ENCODE measurements around the gene ATP9B. TPM values are rescaled to one million over a fixed set of nuclear protein-coding genes. Genes with fewer than 3 reads are reported as not detected.

Gene ATP9B
- total and polyA plus RNA-seq, 2 donors from 2014 or later, result 10.0 to 48.2 TPM

GRCh38 chr18:79022603-79023002, 46.6 kb upstream of the ATP9B start:
- TF ChIP-seq CTCF (IDR thresholded peaks at IDR 0.05; ENCODE audit: borderline replicate concordance, extremely low read depth, insufficient read depth), result no peak
- intact Hi-C loops (cut with DNase I), result no loop called here
- Histone ChIP-seq H3K9me3 (ENCODE audit: control insufficient read depth in 2 of 3, insufficient read depth in 1 of 3, low read length in 3 of 3) (peaks cover 0 to 3% (median 0%) of the 10 kb centered on the region in 3 donors), H3K9ac (ENCODE audit: low read length in 3 of 3) (no peak overlapping the region), H3K4me1 (ENCODE audit: control insufficient read depth in 2 of 3, insufficient read depth in 2 of 3, low read depth in 1 of 3, low read length in 3 of 3) (no peaks in the 10 kb centered on the region), H3K27me3 (ENCODE audit: control insufficient read depth, insufficient read depth, low read length) (no peaks in the 10 kb centered on the region), H3K36me3 (ENCODE audit: control insufficient read depth in 2 of 3, insufficient read depth in 3 of 3, low read length in 3 of 3) (no peaks in the 10 kb centered on the region), H3K27ac (ENCODE audit: low read depth in 2 of 2, low read length in 2 of 2) (no peak overlapping the region), H3K4me3 (ENCODE audit: low read length in 3 of 3) (no peak overlapping the region)
- DNase-seq (no peak), FAIRE-seq (no peak)

DNA sequence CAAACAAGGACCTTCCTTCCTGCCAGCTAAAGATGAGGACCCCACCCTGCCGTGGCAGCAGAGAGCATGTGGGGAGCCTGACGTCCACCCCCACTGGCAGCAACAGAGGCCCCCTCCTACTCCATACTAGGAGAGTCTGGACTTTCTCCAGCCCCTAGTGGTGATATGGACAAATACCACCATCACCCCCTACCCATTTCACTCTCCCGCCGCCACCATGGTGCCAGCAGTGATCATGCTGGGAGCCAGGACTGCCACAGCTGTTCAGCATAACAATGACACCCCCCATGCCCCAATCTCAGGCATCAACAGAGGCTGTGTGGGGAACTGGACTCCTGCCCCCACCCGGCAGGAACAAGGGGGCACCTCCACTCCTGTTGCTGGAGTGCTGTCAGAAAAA, 42.7 kb upstream of the ATP9B start:
- no peak overlapping the region for H3K4me3 ChIP-seq (ENCODE audit: low read length in 3 of 3)
- peaks cover 0 to 9% (median 0%) of the 10 kb centered on the region in 3 donors for H3K9me3 ChIP-seq (ENCODE audit: control insufficient read depth in 2 of 3, insufficient read depth in 1 of 3, low read length in 3 of 3)
- DNase-seq, result no peak
- intact Hi-C loops (cut with DNase I), result no loop called here
- H3K36me3 ChIP-seq (ENCODE audit: control insufficient read depth in 2 of 3, insufficient read depth in 3 of 3, low read length in 3 of 3), result no peaks in the 10 kb centered on the region
- no peaks in the 10 kb centered on the region for H3K27me3 ChIP-seq (ENCODE audit: control insufficient read depth, insufficient read depth, low read length)
- H3K4me1 ChIP-seq (ENCODE audit: control insufficient read depth in 2 of 3, insufficient read depth in 2 of 3, low read depth in 1 of 3, low read length in 3 of 3), result no peaks in the 10 kb centered on the region
- H3K9ac ChIP-seq (ENCODE audit: low read length in 3 of 3), result no peak overlapping the region
- TF ChIP-seq CTCF (IDR thresholded peaks at IDR 0.05; ENCODE audit: borderline replicate concordance, extremely low read depth, insufficient read depth), result no peak
- FAIRE-seq, result no peak
- no peak overlapping the region for H3K27ac ChIP-seq (ENCODE audit: low read depth in 2 of 2, low read length in 2 of 2)

- intact Hi-C loops (cut with DNase I), result no loop called here
- no peak for FAIRE-seq
- Histone ChIP-seq H3K36me3 (ENCODE audit: control insufficient read depth in 2 of 3, insufficient read depth in 3 of 3, low read length in 3 of 3) (no peaks in the 10 kb centered on the region), H3K27ac (ENCODE audit: low read depth in 2 of 2, low read length in 2 of 2) (no peak overlapping the region), H3K9me3 (ENCODE audit: control insufficient read depth in 2 of 3, insufficient read depth in 1 of 3, low read length in 3 of 3) (peaks cover 0 to 9% (median 0%) of the 10 kb centered on the region in 3 donors), H3K4me3 (ENCODE audit: low read length in 3 of 3) (no peak overlapping the region), H3K27me3 (ENCODE audit: control insufficient read depth, insufficient read depth, low read length) (no peaks in the 10 kb centered on the region), H3K4me1 (ENCODE audit: control insufficient read depth in 2 of 3, insufficient read depth in 2 of 3, low read depth in 1 of 3, low read length in 3 of 3) (no peaks in the 10 kb centered on the region), H3K9ac (ENCODE audit: low read length in 3 of 3) (no peak overlapping the region)
- no peak for DNase-seq
- TF ChIP-seq CTCF (IDR thresholded peaks at IDR 0.05; ENCODE audit: borderline replicate concordance, extremely low read depth, insufficient read depth), result no peak
Observed at GRCh38 chr18:79030680-79031079, 38.5 kb upstream of the ATP9B start.

GRCh38 chr18:79042276-79042675, 26.9 kb upstream of the ATP9B start:
- FAIRE-seq (no peak), DNase-seq (no peak)
- intact Hi-C loops (cut with DNase I), result no loop called here
- Histone ChIP-seq H3K4me3 (ENCODE audit: low read length in 3 of 3) (no peak overlapping the region), H3K27me3 (ENCODE audit: control insufficient read depth, insufficient read depth, low read length) (no peaks in the 10 kb centered on the region), H3K36me3 (ENCODE audit: control insufficient read depth in 2 of 3, insufficient read depth in 3 of 3, low read length in 3 of 3) (no peaks in the 10 kb centered on the region), H3K9ac (ENCODE audit: low read length in 3 of 3) (no peak overlapping the region), H3K4me1 (ENCODE audit: control insufficient read depth in 2 of 3, insufficient read depth in 2 of 3, low read depth in 1 of 3, low read length in 3 of 3) (peaks cover 0 to 3% (median 0%) of the 10 kb centered on the region in 3 donors), H3K9me3 (ENCODE audit: control insufficient read depth in 2 of 3, insufficient read depth in 1 of 3, low read length in 3 of 3) (peaks cover 0 to 3% (median 0%) of the 10 kb centered on the region in 3 donors), H3K27ac (ENCODE audit: low read depth in 2 of 2, low read length in 2 of 2) (no peak overlapping the region)
- TF ChIP-seq CTCF (IDR thresholded peaks at IDR 0.05; ENCODE audit: borderline replicate concordance, extremely low read depth, insufficient read depth), result no peak
